ENCODE measurements around the gene SSTR1.

- TF ChIP-seq GATA2 (IDR thresholded peaks at IDR 0.05; ENCODE audit: low read depth, low read length): no peak
- TF ChIP-seq GATA3 (IDR thresholded peaks at IDR 0.05; ENCODE audit: low read depth, low read length): no peak
These were observed 3.0 kb upstream of the SSTR1 start for GRCh38 chr14:38204719-38205115.

All from SH-SY5Y (cell line).